Measurements from ENCODE around the gene TEX19.
"Not testable (repeated sequence)": the region's sequence is repeated elsewhere in the genome, so short reads cannot be mapped to it uniquely, and the experiment has no call there.

Gene TEX19

DNA sequence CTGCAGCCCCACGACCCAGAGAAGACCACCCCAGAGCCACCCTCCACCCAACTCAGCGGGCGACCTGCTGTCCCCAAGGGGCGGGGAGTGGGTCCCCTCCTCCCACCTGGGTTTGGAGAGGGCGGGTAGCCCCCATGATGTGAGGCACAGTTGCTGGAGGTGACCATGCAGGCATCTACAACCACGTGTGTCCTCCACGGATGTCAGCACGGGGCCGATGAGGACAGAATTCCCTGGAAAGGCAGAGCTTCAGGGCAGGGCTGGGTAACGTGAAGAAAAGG, 19.6 kb downstream of the TEX19 start:
- H3K9ac ChIP-seq (ENCODE audit: low read depth, low read length) = no peak overlapping the region
- H3K27me3 ChIP-seq (ENCODE audit: insufficient read depth, low read length) = peaks cover under 1% of the 10 kb centered on the region; the same call in 1 of the 2 replicates
- H3K36me3 ChIP-seq (ENCODE audit: insufficient read depth, low read depth, low read length) = no peaks in the 10 kb centered on the region

DNA sequence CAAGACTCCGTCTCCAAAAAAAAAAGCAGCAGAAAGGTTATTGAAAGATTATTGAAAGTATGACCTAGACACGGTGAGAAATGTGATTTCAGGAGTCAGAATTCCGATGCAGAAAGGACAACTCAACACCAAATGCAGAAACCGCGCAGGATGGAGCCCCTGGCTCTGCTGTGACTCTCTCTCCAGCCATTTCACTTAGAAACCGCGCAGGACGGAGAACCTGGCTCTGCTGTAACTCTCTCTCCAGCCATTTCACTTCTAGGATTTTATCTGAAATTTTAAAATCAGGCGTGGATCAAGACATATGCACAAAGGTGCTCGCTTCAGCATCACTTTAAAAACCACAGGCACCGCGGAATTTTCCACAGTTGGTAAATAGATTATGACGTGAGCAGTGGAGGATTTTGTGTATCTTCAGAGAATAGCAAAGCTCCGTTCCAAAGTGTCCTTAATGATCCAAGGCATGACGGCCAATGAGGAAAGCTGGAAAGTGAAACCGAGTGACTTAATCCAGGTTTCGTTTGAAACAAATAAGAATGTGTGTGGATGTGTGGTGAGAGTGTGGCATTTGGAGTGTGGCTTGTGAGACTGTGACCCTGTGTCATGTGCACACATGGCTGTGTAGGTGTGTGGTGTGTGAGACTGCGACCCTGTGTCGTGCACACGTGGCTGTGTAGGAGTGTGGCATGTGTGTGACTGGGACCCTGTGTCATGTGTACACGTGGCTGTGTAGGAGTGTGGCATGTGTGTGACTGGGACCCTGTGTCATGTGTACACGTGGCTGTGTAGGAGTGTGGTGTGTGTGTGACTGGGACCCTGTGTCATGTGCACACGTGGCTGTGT, 22.0 kb downstream of the TEX19 start:
- H3K27ac ChIP-seq (ENCODE audit: low read length) = no peak overlapping the region
- no peaks in the 10 kb centered on the region for H3K36me3 ChIP-seq (ENCODE audit: insufficient read depth, low read depth, low read length)
- no peak overlapping the region for H3K9ac ChIP-seq (ENCODE audit: low read depth, low read length)
- H3K27me3 ChIP-seq (ENCODE audit: insufficient read depth, low read length) = no peaks in the 10 kb centered on the region
- no peaks in the 10 kb centered on the region for H3K9me3 ChIP-seq (ENCODE audit: insufficient read depth, low read depth, low read length)
- no peak overlapping the region for H3K4me3 ChIP-seq (ENCODE audit: low read length)
- H3K4me1 ChIP-seq (ENCODE audit: insufficient read depth, low read length) = peaks cover 4% of the 10 kb centered on the region; the same call in 1 of the 2 replicates

More for the DNA sequence above, 19.6 kb downstream of the TEX19 start:
- Histone ChIP-seq H3K4me3 (ENCODE audit: low read length) (no peak overlapping the region), H3K27ac (ENCODE audit: low read length) (no peak overlapping the region), H3K9me3 (ENCODE audit: insufficient read depth, low read depth, low read length) (no peaks in the 10 kb centered on the region), H3K4me1 (ENCODE audit: insufficient read depth, low read length) (no peaks in the 10 kb centered on the region)

DNA sequence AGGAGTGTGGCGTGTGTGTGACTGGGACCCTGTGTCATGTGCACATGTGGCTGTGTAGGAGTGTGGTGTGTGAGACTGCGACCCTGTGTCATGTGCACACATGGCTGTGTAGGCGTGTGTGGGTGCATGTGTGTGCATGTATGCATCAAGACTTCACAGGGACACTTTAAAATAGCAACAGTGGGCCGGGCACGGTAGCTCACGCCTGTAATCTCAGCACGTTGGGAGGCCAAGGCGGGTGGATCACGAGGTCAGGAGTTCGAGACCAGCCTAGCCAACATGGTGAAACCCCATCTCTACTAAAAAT, 22.6 kb downstream of the TEX19 start:
- H3K9ac ChIP-seq (ENCODE audit: low read depth, low read length); H3K4me3 ChIP-seq (ENCODE audit: low read length); H3K27me3 ChIP-seq (ENCODE audit: insufficient read depth, low read length); H3K36me3 ChIP-seq (ENCODE audit: insufficient read depth, low read depth, low read length); H3K9me3 ChIP-seq (ENCODE audit: insufficient read depth, low read depth, low read length); H3K27ac ChIP-seq (ENCODE audit: low read length); H3K4me1 ChIP-seq (ENCODE audit: insufficient read depth, low read length): not testable (repeated sequence)

DNA sequence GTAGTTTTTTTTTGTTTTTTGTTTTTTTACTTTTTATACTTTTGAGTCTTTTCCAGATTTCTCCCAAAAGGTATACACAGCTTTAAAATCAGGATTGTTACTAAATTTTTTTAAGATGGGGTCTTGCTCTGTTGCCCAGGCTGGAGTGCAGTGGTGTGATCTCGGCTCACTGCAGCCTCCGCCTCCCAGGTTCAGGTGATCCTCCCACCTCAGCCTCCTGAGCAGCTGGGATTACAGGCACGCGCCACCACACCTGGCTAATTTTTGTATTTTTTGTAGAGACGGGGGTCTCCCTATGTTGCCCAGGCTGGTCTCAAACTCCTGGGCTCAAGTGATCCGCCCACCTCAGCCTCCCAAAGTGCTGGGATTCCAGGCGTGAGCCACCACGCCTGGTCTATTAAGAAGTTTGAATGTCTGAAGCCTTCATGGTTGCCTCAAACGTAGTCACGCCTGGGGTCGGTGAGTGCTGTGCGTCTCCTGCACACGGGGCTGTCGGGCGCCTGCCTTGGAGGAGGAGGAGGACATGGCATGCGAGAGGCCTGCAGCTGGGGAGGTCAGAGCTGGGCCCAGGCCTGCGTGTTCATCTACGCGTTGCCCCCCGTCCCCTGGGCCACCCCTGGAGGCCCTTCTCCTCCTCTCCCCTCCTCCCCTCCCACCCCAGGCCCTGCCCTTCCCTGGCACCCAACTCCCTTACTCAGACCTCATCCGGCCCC, 23.3 kb downstream of the TEX19 start:
- H3K9me3 ChIP-seq (ENCODE audit: insufficient read depth, low read depth, low read length); H3K4me3 ChIP-seq (ENCODE audit: low read length); H3K9ac ChIP-seq (ENCODE audit: low read depth, low read length); H3K27ac ChIP-seq (ENCODE audit: low read length); H3K27me3 ChIP-seq (ENCODE audit: insufficient read depth, low read length); H3K36me3 ChIP-seq (ENCODE audit: insufficient read depth, low read depth, low read length); H3K4me1 ChIP-seq (ENCODE audit: insufficient read depth, low read length): not testable (repeated sequence)

DNA sequence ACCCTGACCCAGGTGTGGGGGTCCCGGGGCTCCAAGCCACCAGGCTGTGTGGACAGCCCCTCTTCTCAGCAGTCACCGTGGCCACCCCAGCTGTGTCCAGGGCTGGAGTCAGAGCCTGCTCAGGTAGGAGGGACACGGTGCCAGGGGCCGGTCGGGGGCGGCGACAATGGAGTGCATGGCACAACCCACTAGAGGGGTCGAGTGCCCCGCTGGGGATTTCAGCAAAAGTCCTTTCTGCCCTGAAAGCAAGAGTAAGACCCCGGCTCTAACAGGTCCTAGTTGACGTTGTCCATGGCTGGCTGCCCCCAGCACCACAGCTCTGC, 23.8 kb downstream of the TEX19 start:
- Histone ChIP-seq H3K27ac (ENCODE audit: low read length) (no peak overlapping the region), H3K9ac (ENCODE audit: low read depth, low read length) (no peak overlapping the region), H3K27me3 (ENCODE audit: insufficient read depth, low read length) (no peaks in the 10 kb centered on the region), H3K4me3 (ENCODE audit: low read length) (no peak overlapping the region), H3K9me3 (ENCODE audit: insufficient read depth, low read depth, low read length) (no peaks in the 10 kb centered on the region), H3K36me3 (ENCODE audit: insufficient read depth, low read depth, low read length) (no peaks in the 10 kb centered on the region), H3K4me1 (ENCODE audit: insufficient read depth, low read length) (peaks cover 4% of the 10 kb centered on the region; the same call in 1 of the 2 replicates)

DNA sequence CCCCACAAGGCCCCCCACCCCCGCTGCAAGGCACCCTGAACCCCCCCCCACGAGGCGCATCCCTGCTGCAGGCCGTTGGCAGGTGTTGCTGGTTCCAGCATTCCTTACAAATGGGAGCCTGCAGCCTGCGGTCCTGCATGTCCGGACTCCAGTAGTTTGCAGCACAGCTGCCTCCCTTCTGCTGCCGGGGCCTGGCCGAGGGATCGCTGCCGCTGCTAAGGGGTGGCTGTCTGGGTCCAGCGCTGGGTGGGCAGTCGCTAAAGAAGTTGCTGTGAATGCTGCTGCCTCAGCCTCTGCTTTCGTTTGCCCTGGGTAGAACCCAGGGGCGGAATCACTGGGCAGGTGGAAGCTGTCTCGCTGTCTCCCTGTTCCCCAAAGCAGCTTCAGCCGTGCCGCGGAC, 24.4 kb downstream of the TEX19 start:
- no peak overlapping the region for H3K9ac ChIP-seq (ENCODE audit: low read depth, low read length)
- no peaks in the 10 kb centered on the region for H3K9me3 ChIP-seq (ENCODE audit: insufficient read depth, low read depth, low read length)
- H3K36me3 ChIP-seq (ENCODE audit: insufficient read depth, low read depth, low read length) = no peaks in the 10 kb centered on the region
- H3K4me3 ChIP-seq (ENCODE audit: low read length) = no peak overlapping the region
- no peak overlapping the region for H3K27ac ChIP-seq (ENCODE audit: low read length)
- H3K27me3 ChIP-seq (ENCODE audit: insufficient read depth, low read length) = no peaks in the 10 kb centered on the region
- H3K4me1 ChIP-seq (ENCODE audit: insufficient read depth, low read length) = peaks cover 4% of the 10 kb centered on the region; the same call in 1 of the 2 replicates

DNA sequence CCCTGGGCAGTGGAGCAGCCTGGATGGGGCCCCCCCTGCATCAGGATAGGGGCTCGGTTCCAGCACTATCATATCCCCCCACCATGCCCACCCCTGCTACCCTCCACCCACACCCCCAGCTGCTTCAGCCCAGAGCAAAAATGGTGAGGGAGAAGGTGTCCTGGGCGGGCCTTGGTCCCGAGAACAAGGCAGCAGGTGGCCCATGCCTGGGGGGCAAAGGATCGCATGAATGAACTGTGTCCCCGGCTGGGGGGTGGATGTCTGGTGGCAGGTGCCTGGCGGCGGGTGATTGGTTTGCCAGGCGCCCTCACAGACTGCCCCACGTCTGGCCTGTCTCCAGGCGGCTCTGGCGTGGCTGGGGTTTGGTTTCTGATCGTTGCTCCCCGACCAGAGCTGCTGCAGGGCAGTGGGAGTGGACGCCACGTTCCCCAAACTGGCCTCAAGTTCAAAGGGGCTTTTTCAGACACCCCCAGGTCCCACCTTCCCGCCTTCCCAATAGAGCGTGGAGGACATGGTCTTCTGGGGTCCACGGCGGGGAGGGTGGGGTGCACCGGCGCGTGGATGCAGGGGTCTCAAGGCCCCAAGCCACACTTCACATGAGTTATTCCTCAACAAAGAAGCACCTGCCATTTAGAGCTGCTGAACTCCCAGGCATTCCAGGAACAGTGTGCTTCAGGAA, 25.1 kb downstream of the TEX19 start:
- Histone ChIP-seq H3K9ac (ENCODE audit: low read depth, low read length) (no peak overlapping the region), H3K4me1 (ENCODE audit: insufficient read depth, low read length) (peaks cover 4% of the 10 kb centered on the region; the same call in 1 of the 2 replicates), H3K9me3 (ENCODE audit: insufficient read depth, low read depth, low read length) (no peaks in the 10 kb centered on the region), H3K27ac (ENCODE audit: low read length) (no peak overlapping the region), H3K27me3 (ENCODE audit: insufficient read depth, low read length) (no peaks in the 10 kb centered on the region), H3K4me3 (ENCODE audit: low read length) (no peak overlapping the region), H3K36me3 (ENCODE audit: insufficient read depth, low read depth, low read length) (no peaks in the 10 kb centered on the region)

DNA sequence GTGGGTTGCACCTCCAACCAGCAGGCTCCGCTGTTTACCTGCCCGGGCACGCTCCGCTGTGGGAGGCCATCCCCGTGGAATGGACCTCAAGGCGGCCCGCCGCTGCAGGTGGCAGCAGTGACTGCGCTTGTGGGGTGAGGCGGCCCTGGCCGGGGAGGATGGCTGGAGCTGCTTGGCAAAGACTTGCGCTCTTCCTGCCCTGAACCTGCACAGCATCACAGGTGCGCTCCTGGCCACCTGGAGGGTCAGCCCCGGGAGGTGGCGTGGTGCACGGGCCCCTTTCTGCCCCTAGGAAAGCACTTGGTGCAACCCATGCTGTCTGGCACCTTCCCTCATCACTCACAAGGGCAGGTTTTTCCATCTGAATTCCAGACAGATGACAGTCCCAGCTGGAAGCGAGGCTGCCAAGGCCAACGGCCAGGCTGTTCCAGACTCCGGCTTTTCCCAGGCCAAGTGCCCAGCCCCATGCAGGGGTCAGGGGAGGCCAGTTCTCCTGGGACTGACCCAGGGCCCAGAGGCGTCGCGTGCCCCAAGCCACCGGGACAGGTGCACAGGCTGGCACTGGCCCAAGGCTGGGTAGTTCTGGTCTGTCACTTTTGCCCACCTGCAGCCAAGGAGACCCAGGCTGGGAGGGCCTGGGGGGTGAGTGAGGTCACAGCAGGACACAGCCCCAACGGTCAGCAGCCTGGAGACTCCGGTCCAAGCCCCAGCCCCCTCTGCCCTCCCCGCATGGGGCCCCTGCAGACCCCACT, 25.9 kb downstream of the TEX19 start:
- Histone ChIP-seq H3K9me3 (ENCODE audit: insufficient read depth, low read depth, low read length) (no peaks in the 10 kb centered on the region), H3K27me3 (ENCODE audit: insufficient read depth, low read length) (no peaks in the 10 kb centered on the region), H3K4me3 (ENCODE audit: low read length) (no peak overlapping the region), H3K4me1 (ENCODE audit: insufficient read depth, low read length) (peaks cover 4% of the 10 kb centered on the region; the same call in 1 of the 2 replicates), H3K36me3 (ENCODE audit: insufficient read depth, low read depth, low read length) (no peaks in the 10 kb centered on the region), H3K9ac (ENCODE audit: low read depth, low read length) (no peak overlapping the region), H3K27ac (ENCODE audit: low read length) (no peak overlapping the region)

DNA sequence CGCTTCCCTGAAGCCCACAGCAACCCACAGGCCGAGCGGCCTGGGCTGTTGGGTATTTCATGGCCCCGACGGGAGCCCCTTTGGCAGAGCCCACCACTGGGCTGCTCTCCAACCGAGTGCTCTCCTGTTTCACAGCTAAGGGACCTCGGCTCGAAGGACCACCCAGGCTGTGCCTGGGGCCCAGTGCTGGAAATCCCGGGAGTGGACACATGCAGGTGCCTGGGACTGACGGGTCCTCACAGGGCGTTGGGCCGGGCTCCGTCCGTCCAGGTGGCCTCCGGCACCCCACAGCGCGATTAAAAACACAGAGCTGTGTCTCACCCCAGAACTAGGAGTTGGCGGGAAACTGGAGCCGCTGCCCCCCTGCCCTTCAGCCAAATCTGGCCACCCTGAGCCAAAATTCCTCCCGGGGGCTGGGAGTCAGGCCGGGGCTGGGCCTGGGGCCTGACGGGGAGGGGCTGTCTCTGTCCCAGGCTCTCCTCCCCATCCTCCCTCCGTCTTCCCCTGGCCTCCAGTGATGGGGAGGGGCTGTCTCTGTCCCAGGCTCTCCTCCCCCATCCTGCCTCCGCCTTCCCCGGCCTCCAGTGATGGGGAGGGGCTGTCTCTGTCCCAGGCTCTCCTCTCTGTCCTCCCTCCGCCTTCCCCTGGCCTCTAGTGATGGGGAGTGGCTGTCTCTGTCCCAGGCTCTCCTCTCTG, 26.7 kb downstream of the TEX19 start:
- Histone ChIP-seq H3K36me3 (ENCODE audit: insufficient read depth, low read depth, low read length) (no peaks in the 10 kb centered on the region), H3K4me1 (ENCODE audit: insufficient read depth, low read length) (peaks cover 4% of the 10 kb centered on the region; the same call in 1 of the 2 replicates), H3K9ac (ENCODE audit: low read depth, low read length) (no peak overlapping the region), H3K4me3 (ENCODE audit: low read length) (no peak overlapping the region), H3K27me3 (ENCODE audit: insufficient read depth, low read length) (no peaks in the 10 kb centered on the region), H3K9me3 (ENCODE audit: insufficient read depth, low read depth, low read length) (no peaks in the 10 kb centered on the region), H3K27ac (ENCODE audit: low read length) (no peak overlapping the region)

DNA sequence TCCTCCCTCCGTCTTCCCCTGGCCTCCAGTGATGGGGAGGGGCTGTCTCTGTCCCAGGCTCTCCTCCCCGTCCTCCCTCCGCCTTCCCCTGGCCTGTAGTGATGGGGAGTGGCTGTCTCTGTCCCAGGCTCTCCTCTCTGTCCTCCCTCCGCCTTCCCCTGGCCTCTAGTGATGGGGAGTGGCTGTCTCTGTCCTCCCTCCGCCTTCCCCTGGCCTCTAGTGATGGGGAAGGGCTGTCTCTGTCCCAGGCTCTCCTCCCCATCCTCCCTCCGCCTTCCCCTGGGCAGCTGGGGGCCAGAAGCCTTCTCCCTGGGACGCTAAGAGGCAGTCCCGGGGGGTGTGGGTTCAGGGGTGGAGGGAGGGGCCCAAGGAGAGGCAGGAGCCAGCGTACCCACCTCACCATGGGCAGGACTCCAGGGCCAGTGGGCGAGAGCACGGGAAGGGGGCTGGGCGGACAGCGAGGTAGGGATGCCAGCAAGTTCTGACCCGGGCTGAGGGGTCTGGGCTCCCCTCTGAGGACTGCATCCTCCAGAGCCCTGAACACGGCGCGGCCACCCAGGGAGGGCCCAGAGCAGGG, 27.3 kb downstream of the TEX19 start:
- Histone ChIP-seq H3K4me3 (ENCODE audit: low read length) (no peak overlapping the region), H3K4me1 (ENCODE audit: insufficient read depth, low read length) (peaks cover 4% of the 10 kb centered on the region; the same call in 1 of the 2 replicates), H3K27ac (ENCODE audit: low read length) (no peak overlapping the region), H3K36me3 (ENCODE audit: insufficient read depth, low read depth, low read length) (no peaks in the 10 kb centered on the region), H3K9me3 (ENCODE audit: insufficient read depth, low read depth, low read length) (no peaks in the 10 kb centered on the region), H3K9ac (ENCODE audit: low read depth, low read length) (no peak overlapping the region), H3K27me3 (ENCODE audit: insufficient read depth, low read length) (no peaks in the 10 kb centered on the region)
